ENCODE data around the gene SUPT3H. TPM values are rescaled to one million over a fixed set of nuclear protein-coding genes. Genes with fewer than 3 reads are reported as not detected.

Gene SUPT3H
- total and polyA plus RNA-seq, 2 of the 13 experiments (the other 11 are each of a cell fraction or from before 2014, with no cell fraction given) = 11.9 to 36.1 TPM

- TF ChIP-seq FLYWCH1 (CRISPR knock-in tag; IDR thresholded peaks at IDR 0.05) (no peak), ZNF841 (CRISPR knock-in tag; IDR thresholded peaks at IDR 0.05; ENCODE audit: borderline replicate concordance) (no peak)
- Histone ChIP-seq H3K9ac (ENCODE audit: insufficient read depth, low read depth, low read length) (no peak overlapping the region), H2AFZ (ENCODE audit: low read length) (no peak overlapping the region), H3K27me3 (ENCODE audit: control insufficient read depth in 1 of 2, insufficient read depth in 2 of 2, low read length in 2 of 2) (no peaks in the 10 kb centered on the region), H4K20me1 (ENCODE audit: insufficient read depth, low read length) (no peaks in the 10 kb centered on the region), H3K79me2 (ENCODE audit: insufficient read depth, low read length) (no peaks in the 10 kb centered on the region), H3K36me3 (replicated peaks in 1 of 2; ENCODE audit: control insufficient read depth in 1 of 2, insufficient read depth in 2 of 2, low read length in 2 of 2) (peaks cover 0 to 4% of the 10 kb centered on the region in 2 experiments; a peak in 1 of 5 replicates), H3K4me2 (ENCODE audit: low read depth, low read length) (no peak overlapping the region), H3K4me1 (ENCODE audit: insufficient read depth, low read length) (peaks cover 10% of the 10 kb centered on the region), H3K27ac (ENCODE audit: extremely low read length, insufficient read depth, low read length) (no peak overlapping the region), H3K4me3 (replicated peaks in 1 of 3; ENCODE audit: insufficient read depth in 1 of 3, low read depth in 2 of 3, low read length in 3 of 3) (no peak overlapping the region), H3K9me3 (ENCODE audit: low read length) (no peaks in the 10 kb centered on the region)
- no TSS peak for BruUV-seq (replicated peaks)
- FAIRE-seq = no peak
- ChIA-PET POLR2A (no interaction called here), CTCF (ENCODE audit: low intra/inter-chr PET ratio, low total read pairs) (no interaction called here)
- no peak for ATAC-seq
- intact Hi-C loops (cut with micrococcal nuclease; ENCODE audit: unreplicated experiment) (no loop called here), in situ Hi-C loops (cut with HindIII; ENCODE audit: extremely low pct_ligation_motif_present, low pct_unique_long_range_greater_than_20kb) (no loop called here)
- no peak for DNase-seq (ENCODE audit: low spot score)
- 93% methylated on average over 4 of the region's 4 CpGs for WGBS (ENCODE audit: low lambda C conversion rate)
Observed at GRCh38 chr6:44957156-44957555, 420.6 kb downstream of the SUPT3H start.

GRCh38 chr6:44956396-44956795 is 421.3 kb downstream of the SUPT3H start:
- no peak overlapping the region for H3K4me3 ChIP-seq (replicated peaks in 1 of 3; ENCODE audit: insufficient read depth in 1 of 3, low read depth in 2 of 3, low read length in 3 of 3)
- peaks cover 0 to 4% of the 10 kb centered on the region in 2 experiments; a peak in 1 of 5 replicates for H3K36me3 ChIP-seq (replicated peaks in 1 of 2; ENCODE audit: control insufficient read depth in 1 of 2, insufficient read depth in 2 of 2, low read length in 2 of 2)
- ChIA-PET POLR2A (no interaction called here), CTCF (ENCODE audit: low intra/inter-chr PET ratio, low total read pairs) (no interaction called here)
- no peak overlapping the region for H2AFZ ChIP-seq (ENCODE audit: low read length)
- H3K4me2 ChIP-seq (ENCODE audit: low read depth, low read length) = no peak overlapping the region
- no peak overlapping the region for H3K27ac ChIP-seq (ENCODE audit: extremely low read length, insufficient read depth, low read length)
- H3K4me1 ChIP-seq (ENCODE audit: insufficient read depth, low read length) = peaks cover 18% of the 10 kb centered on the region
- no peaks in the 10 kb centered on the region for H4K20me1 ChIP-seq (ENCODE audit: insufficient read depth, low read length)
- H3K79me2 ChIP-seq (ENCODE audit: insufficient read depth, low read length) = no peaks in the 10 kb centered on the region
- in situ Hi-C loops (cut with HindIII; ENCODE audit: extremely low pct_ligation_motif_present, low pct_unique_long_range_greater_than_20kb) (no loop called here), intact Hi-C loops (cut with micrococcal nuclease; ENCODE audit: unreplicated experiment) (no loop called here)
- WGBS (ENCODE audit: low lambda C conversion rate) = 96% methylated on average over 5 of the region's 5 CpGs
- FAIRE-seq (no peak), DNase-seq (ENCODE audit: low spot score) (no peak), ATAC-seq (no peak)
- H3K27me3 ChIP-seq (ENCODE audit: control insufficient read depth in 1 of 2, insufficient read depth in 2 of 2, low read length in 2 of 2) = no peaks in the 10 kb centered on the region
- BruUV-seq (replicated peaks) = no TSS peak
- no peaks in the 10 kb centered on the region for H3K9me3 ChIP-seq (ENCODE audit: low read length)
- H3K9ac ChIP-seq (ENCODE audit: insufficient read depth, low read depth, low read length) = no peak overlapping the region
- no peak for TF ChIP-seq ARNTL (CRISPR knock-in tag; IDR thresholded peaks at IDR 0.05)
- TF ChIP-seq NONO (IDR thresholded peaks at IDR 0.05) = no peak
- no peak for TF ChIP-seq NONO (CRISPR knock-in tag; conservative IDR thresholded peaks at IDR 0.05)
- TF ChIP-seq JARID2 (CRISPR knock-in tag; IDR thresholded peaks at IDR 0.05; ENCODE audit: insufficient replicate concordance) = no peak
- TF ChIP-seq KDM2A (CRISPR knock-in tag; IDR thresholded peaks at IDR 0.05; ENCODE audit: borderline replicate concordance, low read depth) = no peak
- TF ChIP-seq ZFP82 (CRISPR knock-in tag; IDR thresholded peaks at IDR 0.05; ENCODE audit: borderline replicate concordance) = no peak
- no peak for TF ChIP-seq IKZF5 (CRISPR knock-in tag; IDR thresholded peaks at IDR 0.05)
- no peak for TF ChIP-seq SCMH1 (CRISPR knock-in tag; IDR thresholded peaks at IDR 0.05; ENCODE audit: borderline replicate concordance)
- TF ChIP-seq NCOA5 (CRISPR knock-in tag; IDR thresholded peaks at IDR 0.05) = no peak
- TF ChIP-seq PRDM4 (CRISPR knock-in tag; IDR thresholded peaks at IDR 0.05; ENCODE audit: borderline replicate concordance) = no peak
- TF ChIP-seq SIX1 (CRISPR knock-in tag; IDR thresholded peaks at IDR 0.05; ENCODE audit: borderline replicate concordance) = no peak
- no peak for TF ChIP-seq POLR2A (IDR thresholded peaks at IDR 0.05; ENCODE audit: insufficient read depth in 1 of 2, low read depth in 2 of 2, low read length in 2 of 2)
- TF ChIP-seq ZNF615 (CRISPR knock-in tag; IDR thresholded peaks at IDR 0.05; ENCODE audit: borderline replicate concordance) = no peak

All from HepG2 (cell line).